ENCODE measurements around the gene XG. TPM values are rescaled to one million over a fixed set of nuclear protein-coding genes. Genes with fewer than 3 reads are reported as not detected.

XG gene
- total and polyA plus RNA-seq, 5 donors from 2014 or later, result not detected

- H3K36me3 Mint-ChIP-seq, result no peaks in the 10 kb centered on the region
- Histone ChIP-seq H3K27me3 (ENCODE audit: control insufficient read depth, insufficient read depth, low read length) (peaks cover 13% of the 10 kb centered on the region), H3K36me3 (ENCODE audit: control insufficient read depth, insufficient read depth, low read length) (no peaks in the 10 kb centered on the region), H3K4me3 (ENCODE audit: low read depth, low read length) (no peak within 1 kb of the TSS), H3K27ac (ENCODE audit: insufficient read depth, low read length, poor library complexity, severe bottlenecking) (no peak within 1 kb of the TSS), H3K9me3 (ENCODE audit: control insufficient read depth in 2 of 2, low read length in 2 of 2) (no peaks in the 10 kb centered on the region), H3K4me1 (ENCODE audit: control insufficient read depth, insufficient read depth, low read length, poor library complexity, severe bottlenecking) (no peaks in the 10 kb centered on the region)
- H3K4me3 Mint-ChIP-seq, result no peak within 1 kb of the TSS
- no peaks in the 10 kb centered on the region for H3K9me3 Mint-ChIP-seq
- DNase-seq (no peak), ATAC-seq (ENCODE audit: low read depth in 2 of 2) (no peak)
- no peak within 1 kb of the TSS for H3K27ac Mint-ChIP-seq
- no peaks in the 10 kb centered on the region for H3K4me1 Mint-ChIP-seq
- H3K27me3 Mint-ChIP-seq, result no peaks in the 10 kb centered on the region
These were observed 76.6 kb downstream of the XG start, which contains the start of gene GYG2 for GRCh38 chrX:2828344-2828958. GYG2 (plus strand) TSS chrX:2828930; CDS start chrX:2830189, 1,259 bp downstream.

GRCh38 chrX:2828959-2829411 lies 77.1 kb downstream of the XG start:
- H3K4me3 ChIP-seq (ENCODE audit: low read depth, low read length), result no peak overlapping the region
- Mint-ChIP-seq H3K4me3 (no peak overlapping the region), H3K27ac (no peak overlapping the region), H3K36me3 (no peaks in the 10 kb centered on the region), H3K4me1 (no peaks in the 10 kb centered on the region), H3K9me3 (no peaks in the 10 kb centered on the region), H3K27me3 (peaks cover 4% of the 10 kb centered on the region)
- no peaks in the 10 kb centered on the region for H3K4me1 ChIP-seq (ENCODE audit: control insufficient read depth, insufficient read depth, low read length, poor library complexity, severe bottlenecking)
- peaks cover 13% of the 10 kb centered on the region for H3K27me3 ChIP-seq (ENCODE audit: control insufficient read depth, insufficient read depth, low read length)
- H3K9me3 ChIP-seq (ENCODE audit: control insufficient read depth in 2 of 2, low read length in 2 of 2), result no peaks in the 10 kb centered on the region
- no peak overlapping the region for H3K27ac ChIP-seq (ENCODE audit: insufficient read depth, low read length, poor library complexity, severe bottlenecking)
- DNase-seq (no peak), ATAC-seq (ENCODE audit: low read depth in 2 of 2) (no peak)
- H3K36me3 ChIP-seq (ENCODE audit: control insufficient read depth, insufficient read depth, low read length), result no peaks in the 10 kb centered on the region

- no peaks in the 10 kb centered on the region for H3K36me3 ChIP-seq (ENCODE audit: control insufficient read depth, insufficient read depth, low read length)
- no peaks in the 10 kb centered on the region for H3K9me3 ChIP-seq (ENCODE audit: control insufficient read depth in 2 of 2, low read length in 2 of 2)
- Mint-ChIP-seq H3K4me3 (no peak overlapping the region), H3K27ac (no peak overlapping the region), H3K27me3 (peaks cover 5% of the 10 kb centered on the region), H3K9me3 (no peaks in the 10 kb centered on the region), H3K36me3 (no peaks in the 10 kb centered on the region), H3K4me1 (no peaks in the 10 kb centered on the region)
- H3K4me1 ChIP-seq (ENCODE audit: control insufficient read depth, insufficient read depth, low read length, poor library complexity, severe bottlenecking), result no peaks in the 10 kb centered on the region
- ATAC-seq (ENCODE audit: low read depth in 2 of 2) (no peak), DNase-seq (no peak)
- peaks cover 13% of the 10 kb centered on the region for H3K27me3 ChIP-seq (ENCODE audit: control insufficient read depth, insufficient read depth, low read length)
- no peak overlapping the region for H3K27ac ChIP-seq (ENCODE audit: insufficient read depth, low read length, poor library complexity, severe bottlenecking)
- no peak overlapping the region for H3K4me3 ChIP-seq (ENCODE audit: low read depth, low read length)
These were observed 77.8 kb downstream of the XG start for GRCh38 chrX:2829469-2830246.

- peaks cover 5% of the 10 kb centered on the region for H3K27me3 Mint-ChIP-seq
- peaks cover 13% of the 10 kb centered on the region for H3K27me3 ChIP-seq (ENCODE audit: control insufficient read depth, insufficient read depth, low read length)
- ATAC-seq (ENCODE audit: low read depth in 2 of 2), result no peak
- H3K9me3 Mint-ChIP-seq, result peaks cover 0 to 7% (median 0%) of the 10 kb centered on the region in 7 donors
- no peaks in the 10 kb centered on the region for H3K9me3 ChIP-seq (ENCODE audit: control insufficient read depth in 2 of 2, low read length in 2 of 2)
- no peaks in the 10 kb centered on the region for H3K36me3 ChIP-seq (ENCODE audit: control insufficient read depth, insufficient read depth, low read length)
- H3K27ac ChIP-seq (ENCODE audit: insufficient read depth, low read length, poor library complexity, severe bottlenecking), result no peak overlapping the region
- no peak overlapping the region for H3K27ac Mint-ChIP-seq
- DNase-seq, result no peak
- H3K4me3 Mint-ChIP-seq, result no peak overlapping the region
- H3K36me3 Mint-ChIP-seq, result no peaks in the 10 kb centered on the region
- H3K4me1 Mint-ChIP-seq, result no peaks in the 10 kb centered on the region
- no peaks in the 10 kb centered on the region for H3K4me1 ChIP-seq (ENCODE audit: control insufficient read depth, insufficient read depth, low read length, poor library complexity, severe bottlenecking)
- H3K4me3 ChIP-seq (ENCODE audit: low read depth, low read length), result no peak overlapping the region
These were observed 79.8 kb downstream of the XG start for GRCh38 chrX:2831471-2832228.

GRCh38 chrX:2837961-2838360 lies 86.1 kb downstream of the XG start:
- Mint-ChIP-seq H3K36me3 (no peaks in the 10 kb centered on the region), H3K9me3 (peaks cover 0 to 32% (median 4%) of the 10 kb centered on the region in 7 donors), H3K27ac (no peak overlapping the region), H3K4me1 (peaks cover 0 to 5% (median 0%) of the 10 kb centered on the region in 4 donors), H3K4me3 (no peak overlapping the region), H3K27me3 (peaks cover 5% of the 10 kb centered on the region)
- DNase-seq (no peak), ATAC-seq (ENCODE audit: low read depth in 2 of 2) (no peak)
- Histone ChIP-seq H3K4me3 (ENCODE audit: low read depth, low read length) (no peak overlapping the region), H3K36me3 (ENCODE audit: control insufficient read depth, insufficient read depth, low read length) (no peaks in the 10 kb centered on the region), H3K9me3 (ENCODE audit: control insufficient read depth in 2 of 2, low read length in 2 of 2) (peaks cover 2 to 4% of the 10 kb centered on the region in 2 experiments), H3K4me1 (ENCODE audit: control insufficient read depth, insufficient read depth, low read length, poor library complexity, severe bottlenecking) (no peaks in the 10 kb centered on the region), H3K27ac (ENCODE audit: insufficient read depth, low read length, poor library complexity, severe bottlenecking) (no peak overlapping the region), H3K27me3 (ENCODE audit: control insufficient read depth, insufficient read depth, low read length) (no peaks in the 10 kb centered on the region)

DNA sequence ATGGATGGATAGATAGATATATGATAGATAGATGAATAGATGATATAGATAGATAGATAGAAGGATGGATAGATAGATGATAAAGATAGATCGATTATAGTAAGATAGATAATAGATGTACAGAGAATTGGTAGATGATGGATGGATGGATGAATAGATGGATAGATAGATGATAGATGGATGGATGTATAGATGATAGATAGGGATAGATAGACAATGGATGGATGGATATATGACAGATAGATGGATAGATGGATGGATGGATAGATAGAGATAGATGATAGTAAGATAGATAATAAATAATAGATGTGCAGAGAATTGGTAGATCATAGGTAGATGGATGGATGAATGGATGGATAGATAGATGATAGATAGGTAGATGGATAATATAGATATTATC lies 89.1 kb downstream of the XG start:
- Mint-ChIP-seq H3K36me3 (no peaks in the 10 kb centered on the region), H3K27me3 (no peaks in the 10 kb centered on the region), H3K27ac (no peak overlapping the region), H3K9me3 (peaks cover 0 to 28% (median 4%) of the 10 kb centered on the region in 7 donors), H3K4me1 (peaks cover 0 to 5% (median 0%) of the 10 kb centered on the region in 4 donors), H3K4me3 (no peak overlapping the region)
- Histone ChIP-seq H3K27ac (ENCODE audit: insufficient read depth, low read length, poor library complexity, severe bottlenecking) (no peak overlapping the region), H3K4me1 (ENCODE audit: control insufficient read depth, insufficient read depth, low read length, poor library complexity, severe bottlenecking) (no peaks in the 10 kb centered on the region), H3K36me3 (ENCODE audit: control insufficient read depth, insufficient read depth, low read length) (no peaks in the 10 kb centered on the region), H3K4me3 (ENCODE audit: low read depth, low read length) (no peak overlapping the region), H3K27me3 (ENCODE audit: control insufficient read depth, insufficient read depth, low read length) (no peaks in the 10 kb centered on the region), H3K9me3 (ENCODE audit: control insufficient read depth in 2 of 2, low read length in 2 of 2) (peaks cover 2 to 4% of the 10 kb centered on the region in 2 experiments)
- ATAC-seq (ENCODE audit: low read depth in 2 of 2), result no peak
- DNase-seq, result no peak

- Histone ChIP-seq H3K27ac (ENCODE audit: insufficient read depth, low read length, poor library complexity, severe bottlenecking) (no peak overlapping the region), H3K27me3 (ENCODE audit: control insufficient read depth, insufficient read depth, low read length) (no peaks in the 10 kb centered on the region), H3K9me3 (ENCODE audit: control insufficient read depth in 2 of 2, low read length in 2 of 2) (peaks cover 2 to 4% of the 10 kb centered on the region in 2 experiments), H3K36me3 (ENCODE audit: control insufficient read depth, insufficient read depth, low read length) (no peaks in the 10 kb centered on the region), H3K4me1 (ENCODE audit: control insufficient read depth, insufficient read depth, low read length, poor library complexity, severe bottlenecking) (no peaks in the 10 kb centered on the region), H3K4me3 (ENCODE audit: low read depth, low read length) (no peak overlapping the region)
- Mint-ChIP-seq H3K27me3 (no peaks in the 10 kb centered on the region), H3K4me1 (peaks cover 0 to 5% (median 0%) of the 10 kb centered on the region in 4 donors), H3K4me3 (no peak overlapping the region), H3K9me3 (peaks cover 0 to 25% (median 4%) of the 10 kb centered on the region in 7 donors), H3K27ac (no peak overlapping the region), H3K36me3 (no peaks in the 10 kb centered on the region)
- no peak for DNase-seq
- ATAC-seq (ENCODE audit: low read depth in 2 of 2), result no peak
These were observed 89.7 kb downstream of the XG start for GRCh38 chrX:2841537-2841936.

All from CD4-positive, CD25-positive, alpha-beta regulatory T cell (primary cell).